Activated CD8-positive, alpha-beta T cell treated with anti-CD3 and anti-CD28 coated beads, Interleukin-2, amount 10 ng/mL, durations not matched to agents 7 days and 5 days (primary cell): ENCODE results near the gene CCDC86. TPM values are rescaled to one million over a fixed set of nuclear protein-coding genes. Genes with fewer than 3 reads are reported as not detected.

Source experiments
- ATAC-seq: fragments of 150-1000 bp; cut with Tn5 transposase; one replicate; pipeline ENCODE4 v1.10.0; 2021; ENCODE audit warnings: moderate library complexity
- CTCF ChIA-PET: fragments of 350-600 bp; sonication (Branson Sonifier 250); formaldehyde crosslinking; loops from one replicate; lab custom pipeline; 2021; ENCODE audit warnings: antibody characterized with exemption; lab: Charles Lee
- POLR2A ChIA-PET: fragments of 350-600 bp; sonication (Branson Sonifier 250); formaldehyde crosslinking; loops from one replicate; lab custom pipeline; 2021; ENCODE audit warnings: antibody characterized with exemption; lab: Charles Lee
- DNase-seq: peaks from one replicate; pipeline ENCODE4 v3.0.0-alpha.2; 2020
- H3K27ac Mint-ChIP-seq: one replicate; pipeline ENCODE4 v1.8.0; 2021; ENCODE audit warnings: mild to moderate bottlenecking, mixed read lengths
- H3K27me3 Mint-ChIP-seq: one replicate; pipeline ENCODE4 v1.8.0; 2021; ENCODE audit warnings: low read depth, mixed read lengths
- H3K36me3 Mint-ChIP-seq: one replicate; pipeline ENCODE4 v1.8.0; 2021; ENCODE audit warnings: low read depth, mixed read lengths
- H3K4me1 Mint-ChIP-seq: one replicate; pipeline ENCODE4 v1.8.0; 2021; ENCODE audit warnings: low read depth, mixed read lengths
- H3K4me3 Mint-ChIP-seq: one replicate; pipeline ENCODE4 v1.8.0; 2021; ENCODE audit warnings: mild to moderate bottlenecking, mixed read lengths
- H3K9me3 Mint-ChIP-seq: one replicate; pipeline ENCODE4 v1.8.0; 2022; ENCODE audit warnings: mixed read lengths; ENCODE audit not compliant: insufficient read depth
- total RNA-seq, 2 experiments: library from RNA; stranded (reverse); gene quantifications; one replicate each; pipeline ENCODE4 v1.2.3, GENCODE V29; 2021

CCDC86 gene
- total RNA-seq, 2 experiments from 2014 or later, result 34.2 to 36.0 TPM

- Mint-ChIP-seq H3K9me3 (no peaks in the 10 kb centered on the region), H3K36me3 (peaks cover 4% of the 10 kb centered on the region), H3K27me3 (peaks cover 2% of the 10 kb centered on the region), H3K4me1 (peaks cover 86% of the 10 kb centered on the region), H3K27ac (peak within 1 kb of the TSS; percentile 87), H3K4me3 (peak within 1 kb of the TSS; percentile 61)
- ChIA-PET CTCF (interaction anchor here (1.0 to 12.6 kb wide), 5 partner anchors 11 to 37 kb away, joined by 3 to 122 read pairs (median 12); partner anchors contain the start of gene PTGDR2), POLR2A (interaction anchor here (0.7 to 1.3 kb wide), 3 partner anchors 12 to 30 kb away, joined by 3 to 4 read pairs (median 3); no protein-coding TSS in a partner anchor)
- ATAC-seq, result no peak
- no peak for DNase-seq
Measured at GRCh38 chr11:60866911-60867870, 25.3 kb downstream of the CCDC86 start, which contains the start of gene ZP1. TSS of gene ZP1 (plus strand) at chr11:60867542. CDS start at chr11:60867562, 20 bp downstream.

GRCh38 chr11:60867871-60868681 is 26.2 kb downstream of the CCDC86 start:
- ChIA-PET CTCF (interaction anchor here (0.7 to 12.6 kb wide), 7 partner anchors 12 to 37 kb away, joined by 3 to 122 read pairs (median 6); partner anchors contain the start of gene PTGDR2), POLR2A (interaction anchor here (0.5 to 1.3 kb wide), 2 partner anchors 31 to 1894 kb away, joined by 3 read pairs; no protein-coding TSS in a partner anchor)
- peaks cover 94% of the 10 kb centered on the region for H3K4me1 Mint-ChIP-seq
- peaks cover 2% of the 10 kb centered on the region for H3K27me3 Mint-ChIP-seq
- ATAC-seq (peak; percentile 15), DNase-seq (peak; percentile 44)
- H3K36me3 Mint-ChIP-seq, result peaks cover 5% of the 10 kb centered on the region
- H3K9me3 Mint-ChIP-seq, result no peaks in the 10 kb centered on the region
- peak overlapping the region; percentile 87 for H3K27ac Mint-ChIP-seq
- H3K4me3 Mint-ChIP-seq, result peak overlapping the region; percentile 61

GRCh38 chr11:60868682-60869450 is 27.0 kb downstream of the CCDC86 start:
- peaks cover 94% of the 10 kb centered on the region for H3K4me1 Mint-ChIP-seq
- DNase-seq, result peak; percentile 64
- H3K9me3 Mint-ChIP-seq, result no peaks in the 10 kb centered on the region
- peaks cover 6% of the 10 kb centered on the region for H3K36me3 Mint-ChIP-seq
- peak overlapping the region; percentile 61 for H3K4me3 Mint-ChIP-seq
- ATAC-seq, result peak; percentile 21
- ChIA-PET POLR2A (interaction anchor here (0.5 to 1.4 kb wide), 2 partner anchors 26 to 1893 kb away, joined by 3 to 5 read pairs; no protein-coding TSS in a partner anchor), CTCF (interaction anchor here (0.7 to 12.6 kb wide), 6 partner anchors 13 to 38 kb away, joined by 3 to 122 read pairs (median 9); partner anchors contain the start of gene PTGDR2)
- H3K27ac Mint-ChIP-seq, result peak overlapping the region; percentile 87
- peaks cover 2% of the 10 kb centered on the region for H3K27me3 Mint-ChIP-seq

GRCh38 chr11:60869451-60869825 is 27.5 kb downstream of the CCDC86 start:
- Mint-ChIP-seq H3K27ac (peak overlapping the region; percentile 87), H3K36me3 (peaks cover 6% of the 10 kb centered on the region), H3K4me3 (no peak overlapping the region), H3K27me3 (peaks cover 2% of the 10 kb centered on the region), H3K4me1 (peaks cover 94% of the 10 kb centered on the region), H3K9me3 (no peaks in the 10 kb centered on the region)
- ChIA-PET POLR2A (interaction anchor here (1.4 kb wide), 1 partner anchor 27 kb away, joined by 5 read pairs; no protein-coding TSS in a partner anchor), CTCF (interaction anchor here (1.3 to 12.6 kb wide), 5 partner anchors 14 to 38 kb away, joined by 4 to 122 read pairs (median 12); partner anchors contain the start of gene PTGDR2)
- ATAC-seq, result no peak
- no peak for DNase-seq

- Mint-ChIP-seq H3K27me3 (peaks cover 2% of the 10 kb centered on the region), H3K9me3 (no peaks in the 10 kb centered on the region), H3K27ac (peak overlapping the region; percentile 87), H3K4me1 (peaks cover 89% of the 10 kb centered on the region), H3K4me3 (no peak overlapping the region), H3K36me3 (peaks cover 5% of the 10 kb centered on the region)
- CTCF ChIA-PET, result interaction anchor here (1.0 to 12.6 kb wide), 12 partner anchors 9 to 466 kb away, joined by 3 to 122 read pairs (median 6); partner anchors contain the start of gene PTGDR2
- POLR2A ChIA-PET, result interaction anchor here (0.7 to 1.4 kb wide), 2 partner anchors 28 to 29 kb away, joined by 3 to 5 read pairs; no protein-coding TSS in a partner anchor
- DNase-seq, result peak; percentile 52
- ATAC-seq, result peak; percentile 42
Measured at GRCh38 chr11:60870276-60870675, 28.4 kb downstream of the CCDC86 start.

GRCh38 chr11:60870733-60871377 is 28.9 kb downstream of the CCDC86 start:
- Mint-ChIP-seq H3K36me3 (peaks cover 4% of the 10 kb centered on the region), H3K27ac (peak overlapping the region; percentile 87), H3K9me3 (no peaks in the 10 kb centered on the region), H3K4me3 (peak overlapping the region; percentile 47), H3K27me3 (no peaks in the 10 kb centered on the region), H3K4me1 (peaks cover 86% of the 10 kb centered on the region)
- ATAC-seq (peak; percentile 38), DNase-seq (peak; percentile 47)
- ChIA-PET POLR2A (interaction anchor here (0.7 to 1.4 kb wide), 4 partner anchors 29 to 38 kb away, joined by 3 to 4 read pairs (median 4); no protein-coding TSS in a partner anchor), CTCF (interaction anchor here (0.5 to 12.6 kb wide), 14 partner anchors 8 to 465 kb away, joined by 3 to 122 read pairs (median 4); partner anchors contain the start of gene PTGDR2)

GRCh38 chr11:60871378-60872061 is 29.6 kb downstream of the CCDC86 start:
- Mint-ChIP-seq H3K4me3 (peak overlapping the region; percentile 47), H3K4me1 (peaks cover 81% of the 10 kb centered on the region), H3K27ac (peak overlapping the region; percentile 87), H3K27me3 (no peaks in the 10 kb centered on the region), H3K36me3 (peaks cover 4% of the 10 kb centered on the region), H3K9me3 (no peaks in the 10 kb centered on the region)
- CTCF ChIA-PET, result interaction anchor here (0.5 to 12.6 kb wide), 13 partner anchors 9 to 464 kb away, joined by 3 to 122 read pairs (median 5); partner anchors contain the start of gene PTGDR2
- DNase-seq (peak; percentile 74), ATAC-seq (peak; percentile 51)
- POLR2A ChIA-PET, result interaction anchor here (0.7 to 1.4 kb wide), 5 partner anchors 16 to 38 kb away, joined by 3 to 4 read pairs (median 4); partner anchors contain the start of gene PTGDR2

- Mint-ChIP-seq H3K9me3 (no peaks in the 10 kb centered on the region), H3K27me3 (no peaks in the 10 kb centered on the region), H3K4me3 (peak overlapping the region; percentile 47), H3K4me1 (peaks cover 73% of the 10 kb centered on the region), H3K27ac (peak overlapping the region; percentile 87), H3K36me3 (peaks cover 4% of the 10 kb centered on the region)
- ChIA-PET POLR2A (interaction anchor here (0.7 to 1.4 kb wide), 4 partner anchors 17 to 35 kb away, joined by 3 to 4 read pairs (median 4); partner anchors contain the start of gene PTGDR2), CTCF (interaction anchor here (1.0 to 12.6 kb wide), 6 partner anchors 10 to 41 kb away, joined by 3 to 122 read pairs (median 8); no protein-coding TSS in a partner anchor)
- no peak for ATAC-seq
- DNase-seq, result no peak
Measured at GRCh38 chr11:60872124-60872960, 30.4 kb downstream of the CCDC86 start.
